SIG-M5 treated with dmso at 0.1 percent for 504 hours (cell line): ENCODE results near the gene ZNRF4.
"Not testable (repeated sequence)": the region's sequence is repeated elsewhere in the genome, so short reads cannot be mapped to it uniquely, and the experiment has no call there.

ENCODE experiments used
- DNase-seq: peaks from one replicate; lab custom pipeline; 2025; ENCODE audit not compliant: unreplicated experiment; lab: John Stamatoyannopoulos, UW

Gene ZNRF4

GRCh38 chr19:5455367-5456129, at the start of gene ZNRF4:
ZNRF4 (plus strand) TSS chr19:5455417; CDS start chr19:5455492, 75 bp downstream.
- no peak for DNase-seq

- not testable (repeated sequence) for DNase-seq
These were observed 49.0 kb upstream of the ZNRF4 start for GRCh38 chr19:5406198-5406597.

GRCh38 chr19:5406816-5407215, 48.4 kb upstream of the ZNRF4 start:
- no peak for DNase-seq

GRCh38 chr19:5407356-5407755, 47.9 kb upstream of the ZNRF4 start:
- no peak for DNase-seq

- DNase-seq, result no peak
These were observed 37.5 kb upstream of the ZNRF4 start for GRCh38 chr19:5417495-5418436.

GRCh38 chr19:5418677-5419076, 36.5 kb upstream of the ZNRF4 start:
- DNase-seq, result no peak

- no peak for DNase-seq
These were observed 34.3 kb upstream of the ZNRF4 start for GRCh38 chr19:5420953-5421352.

- no peak for DNase-seq
These were observed 31.6 kb upstream of the ZNRF4 start for GRCh38 chr19:5423567-5424125.

- DNase-seq, result no peak
These were observed 30.8 kb upstream of the ZNRF4 start for GRCh38 chr19:5424192-5424973.

GRCh38 chr19:5425260-5425659, 30.0 kb upstream of the ZNRF4 start:
- no peak for DNase-seq

- no peak for DNase-seq
These were observed 25.0 kb upstream of the ZNRF4 start for GRCh38 chr19:5430237-5430636.

- DNase-seq, result no peak
These were observed 22.5 kb upstream of the ZNRF4 start for GRCh38 chr19:5432687-5433086.

- no peak for DNase-seq
These were observed 20.8 kb upstream of the ZNRF4 start for GRCh38 chr19:5434351-5434917.

GRCh38 chr19:5434970-5435641, 20.1 kb upstream of the ZNRF4 start:
- no peak for DNase-seq

- DNase-seq, result no peak
These were observed 19.6 kb upstream of the ZNRF4 start for GRCh38 chr19:5435642-5436017.

GRCh38 chr19:5436106-5436947, 18.9 kb upstream of the ZNRF4 start:
- no peak for DNase-seq

- no peak for DNase-seq
These were observed 18.3 kb upstream of the ZNRF4 start for GRCh38 chr19:5436948-5437306.

GRCh38 chr19:5438756-5439155, 16.5 kb upstream of the ZNRF4 start:
- not testable (repeated sequence) for DNase-seq

GRCh38 chr19:5439452-5439851, 15.8 kb upstream of the ZNRF4 start:
- no peak for DNase-seq
